HepG2 (cell line): ENCODE results near the gene SPOCD1. TPM values are rescaled to one million over a fixed set of nuclear protein-coding genes. Genes with fewer than 3 reads are reported as not detected.

Experiments
- ATAC-seq: fragments of 200-7000 bp; cut with Tn5 transposase; 3 replicates; pipeline ENCODE4 v1.9.1; 2020; ENCODE audit warnings: mild to moderate bottlenecking, moderate library complexity
- BruUV-seq: library from RNA; stranded (reverse); fragments of 400-500 nt; replicated peaks from 2 replicates; lab custom pipeline; 2021; lab: Mats Ljungman, UMichigan
- CTCF ChIA-PET: fragments of 300-600 bp; formaldehyde crosslinking; extraction: SDS; loops from one replicate; lab custom pipeline; 2021; ENCODE audit warnings: low total read pairs, inconsistent platforms, low intra/inter-chr PET ratio; lab: Yijun Ruan, JAX
- POLR2A ChIA-PET: fragments of 350-600 bp; sonication (Branson Sonifier 250); formaldehyde crosslinking; loops from one replicate; lab custom pipeline; 2020; ENCODE audit warnings: antibody characterized with exemption, inconsistent platforms; lab: Yijun Ruan, JAX
- DNase-seq: peaks from one replicate; pipeline ENCODE4 v3.0.0-alpha.2; 2015; ENCODE audit warnings: low spot score
- FAIRE-seq: peaks from 3 replicates; lab custom pipeline; 2011; peaks lifted over from hg19 to GRCh38; lab: Jason Lieb, UNC
- H2AFZ ChIP-seq: one replicate; pipeline ENCODE4 v1.6.1; 2011; ENCODE audit warnings: low read length, inconsistent platforms
- H3K27ac ChIP-seq: fragments of 300-600 bp; 3 replicates; pipeline ENCODE4 v1.8.0; 2011; ENCODE audit warnings: mixed run types, mild to moderate bottlenecking, mixed read lengths, low read length, inconsistent platforms; ENCODE audit not compliant: insufficient read depth; ENCODE audit errors: extremely low read length
- H3K27me3 ChIP-seq, 2 experiments: fragments of 200-600 bp in 1 of 2; 2 replicates in 1 of 2; 3 replicates in 1 of 2; pipeline versions ENCODE4 v1.6.0 to v1.8.0; 2011; ENCODE audit warnings: low read length in 2 of 2, mild to moderate bottlenecking in 2 of 2, moderate library complexity in 2 of 2, inconsistent platforms in 1 of 2; ENCODE audit not compliant: insufficient read depth in 2 of 2, control insufficient read depth in 1 of 2
- H3K36me3 ChIP-seq, 2 experiments: fragments of 200-600 bp in 1 of 2; replicated peaks in 1 of 2; 2 replicates in 1 of 2; 3 replicates in 1 of 2; pipeline versions ENCODE4 v1.5.1 to v1.8.0; 2011; ENCODE audit warnings: low read length in 2 of 2, inconsistent platforms in 1 of 2; ENCODE audit not compliant: insufficient read depth in 2 of 2, control insufficient read depth in 1 of 2
- H3K4me1 ChIP-seq: 2 replicates; pipeline ENCODE4 v1.5.1; 2012; ENCODE audit warnings: low read length, inconsistent platforms; ENCODE audit not compliant: insufficient read depth
- H3K4me2 ChIP-seq: 2 replicates; pipeline ENCODE4 v1.6.0; 2011; ENCODE audit warnings: low read depth, low read length, inconsistent platforms
- H3K4me3 ChIP-seq, 3 experiments: fragments of 200-600 bp in 1 of 3; sonication (generic), shearing (Covaris generic) in 1 of 3; replicated peaks in 1 of 3; 2 replicates each; pipeline ENCODE4 v1.5.1; 2011 to 2016; ENCODE audit warnings: low read length in 3 of 3, inconsistent platforms in 2 of 3, low read depth in 2 of 3, mild to moderate bottlenecking in 2 of 3, control low read depth in 1 of 3, mixed read lengths in 1 of 3; ENCODE audit not compliant: insufficient read depth in 1 of 3
- H3K79me2 ChIP-seq: one replicate; pipeline ENCODE4 v1.6.1; 2011; ENCODE audit warnings: low read length, inconsistent platforms; ENCODE audit not compliant: insufficient read depth
- H3K9ac ChIP-seq: 2 replicates; pipeline ENCODE4 v1.6.0; 2011; ENCODE audit warnings: mild to moderate bottlenecking, low read depth, low read length, inconsistent platforms; ENCODE audit not compliant: insufficient read depth
- H3K9me3 ChIP-seq: 2 replicates; pipeline ENCODE4 v1.5.1; 2012; ENCODE audit warnings: mild to moderate bottlenecking, low read length
- H4K20me1 ChIP-seq: 2 replicates; pipeline ENCODE4 v1.6.0; 2011; ENCODE audit warnings: inconsistent platforms, mild to moderate bottlenecking, low read length, moderate library complexity; ENCODE audit not compliant: insufficient read depth
- ATAD3A ChIP-seq: sonication (generic); formaldehyde crosslinking; IDR thresholded peaks from 2 replicates; pipeline ENCODE4 v1.4.0; 2020; ENCODE audit warnings: missing genetic modification reagents
- ATF6 ChIP-seq: sonication (generic); formaldehyde crosslinking; conservative IDR thresholded peaks from 2 replicates; pipeline ENCODE4 v1.4.0; 2020; ENCODE audit warnings: missing genetic modification reagents
- DPF2 ChIP-seq: sonication (generic); formaldehyde crosslinking; IDR thresholded peaks from 2 replicates; pipeline ENCODE4 v1.4.0; 2020; ENCODE audit warnings: mild to moderate bottlenecking, low read depth, missing genetic modification reagents, borderline replicate concordance
- FOXJ3 ChIP-seq: sonication (generic); formaldehyde crosslinking; IDR thresholded peaks from 2 replicates; pipeline ENCODE4 v1.4.0; 2020; ENCODE audit warnings: missing genetic modification reagents, mild to moderate bottlenecking, borderline replicate concordance
- FOXK1 ChIP-seq: sonication (generic); formaldehyde crosslinking; IDR thresholded peaks from 2 replicates; pipeline ENCODE4 v1.4.0; 2020; ENCODE audit warnings: low read depth, missing genetic modification reagents, borderline replicate concordance
- IRF9 ChIP-seq: sonication (generic); formaldehyde crosslinking; IDR thresholded peaks from 2 replicates; pipeline ENCODE4 v1.8.0; 2022; ENCODE audit warnings: missing genetic modification reagents, mild to moderate bottlenecking, borderline replicate concordance
- NFKB2 ChIP-seq: sonication (generic); formaldehyde crosslinking; IDR thresholded peaks from 2 replicates; pipeline ENCODE4 v1.4.0; 2020; ENCODE audit warnings: missing genetic modification reagents, borderline replicate concordance
- TRIM24 ChIP-seq: sonication (generic); formaldehyde crosslinking; IDR thresholded peaks from 2 replicates; pipeline ENCODE4 v1.8.0; 2022; ENCODE audit warnings: mild to moderate bottlenecking, missing genetic modification reagents
- ZKSCAN8 ChIP-seq: IDR thresholded peaks from 2 replicates; pipeline ENCODE4 v1.6.1; 2016; ENCODE audit warnings: borderline replicate concordance, missing genetic modification reagents, missing compliant biosample characterization
- ZNF232 ChIP-seq: sonication (generic); formaldehyde crosslinking; IDR thresholded peaks from 2 replicates; pipeline ENCODE4 v1.4.0; 2020; ENCODE audit warnings: missing genetic modification reagents, borderline replicate concordance
- ZNF296 ChIP-seq: sonication (generic); formaldehyde crosslinking; conservative IDR thresholded peaks from 2 replicates; pipeline ENCODE4 v1.5.0; 2020; ENCODE audit warnings: mild to moderate bottlenecking, missing genetic modification reagents
- ZNF484 ChIP-seq: sonication (generic); formaldehyde crosslinking; IDR thresholded peaks from 2 replicates; pipeline ENCODE4 v1.5.1; 2020; ENCODE audit warnings: mild to moderate bottlenecking, low read depth, missing genetic modification reagents, borderline replicate concordance
- ZNF572 ChIP-seq: sonication (generic); formaldehyde crosslinking; IDR thresholded peaks from 2 replicates; pipeline ENCODE4 v1.5.1; 2020; ENCODE audit warnings: mild to moderate bottlenecking, missing genetic modification reagents
- ZNF879 ChIP-seq: sonication (generic); formaldehyde crosslinking; IDR thresholded peaks from 2 replicates; pipeline ENCODE4 v1.8.1; 2023; ENCODE audit warnings: missing genetic modification reagents
- ZZZ3 ChIP-seq: sonication (generic); formaldehyde crosslinking; IDR thresholded peaks from 2 replicates; pipeline ENCODE4 v1.4.0; 2020; ENCODE audit warnings: missing genetic modification reagents, mild to moderate bottlenecking, borderline replicate concordance
- WGBS: methylation state at CpG from one replicate; pipeline ENCODE4 v1.1.6; 2017; ENCODE audit warnings: low lambda C conversion rate; 5-methylcytosine and 5-hydroxymethylcytosine counted together
- in situ Hi-C: cut with HindIII; loops from 2 replicates; pipeline ENCODE4 v1.10.0; 2017; ENCODE audit warnings: low pct_unique_long_range_greater_than_20kb; ENCODE audit not compliant: extremely low pct_ligation_motif_present
- intact Hi-C: fragments of 100-400 bp; cut with micrococcal nuclease; formaldehyde crosslinking; loops from one replicate; pipeline ENCODE4 v1.10.0; 2022; ENCODE audit not compliant: unreplicated experiment
- polyA plus RNA-seq, 8 experiments: library from polyadenylated mRNA; depleted of rRNA in 3 of 8; stranded (reverse) in 7 of 8; unstranded in 1 of 8; fragments of >200 nt; fragmentation: Illumina TruSeq in 4 of 8; extraction: Trizol in 4 of 8; gene quantifications; 2 replicates each; pipeline versions ENCODE4 v1.2.1 to v1.2.3, GENCODE V29; 2011 to 2016; ENCODE audit warnings: low read depth in 4 of 8, missing spikeins in 1 of 8, mixed read lengths in 1 of 8; ENCODE audit not compliant: insufficient read depth in 1 of 8
- total RNA-seq, 5 experiments: library from RNA; depleted of rRNA; stranded (reverse); fragments of >200 nt; fragmentation: Illumina TruSeq; extraction: Trizol; gene quantifications; 2 replicates each; pipeline ENCODE4 v1.2.3, GENCODE V29; 2016; ENCODE audit warnings: low read depth in 1 of 5

SPOCD1 gene
- total and polyA plus RNA-seq, 2 of the 13 experiments (the other 11 are each of a cell fraction or from before 2014, with no cell fraction given), result 0.24 to 0.29 TPM

GRCh38 chr1:31776032-31776431 is 39.8 kb downstream of the SPOCD1 start:
- TF ChIP-seq ZZZ3 (CRISPR knock-in tag) (no peak), FOXJ3 (CRISPR knock-in tag) (no peak), FOXK1 (CRISPR knock-in tag) (no peak), NFKB2 (no peak), ZNF484 (CRISPR knock-in tag) (no peak), ZNF232 (CRISPR knock-in tag) (no peak), ZKSCAN8 (CRISPR knock-in tag) (no peak), IRF9 (CRISPR knock-in tag) (no peak), TRIM24 (CRISPR knock-in tag) (no peak), DPF2 (CRISPR knock-in tag) (no peak), ZNF296 (CRISPR knock-in tag) (no peak), ATF6 (no peak), ZNF572 (no peak), ATAD3A (CRISPR knock-in tag) (no peak), ZNF879 (CRISPR knock-in tag) (no peak)
- ChIA-PET CTCF (no interaction called here), POLR2A (no interaction called here)
- no peaks in the 10 kb centered on the region for H3K9me3 ChIP-seq
- intact Hi-C loops (no loop called here), in situ Hi-C loops (no loop called here)
- H3K27me3 ChIP-seq, result peaks cover 7 to 51% of the 10 kb centered on the region in 2 experiments; a peak in 4 of 5 replicates
- no peak overlapping the region for H3K4me2 ChIP-seq
- H3K79me2 ChIP-seq, result no peaks in the 10 kb centered on the region
- WGBS, result 0% methylated on average over 5 of the region's 5 CpGs
- no peak overlapping the region for H3K9ac ChIP-seq
- no peak overlapping the region for H3K4me3 ChIP-seq
- no peaks in the 10 kb centered on the region for H3K36me3 ChIP-seq
- H3K4me1 ChIP-seq, result no peaks in the 10 kb centered on the region
- no peaks in the 10 kb centered on the region for H4K20me1 ChIP-seq
- FAIRE-seq, result no peak
- no peak overlapping the region for H3K27ac ChIP-seq
- no peak for DNase-seq
- no peak overlapping the region for H2AFZ ChIP-seq
- no TSS peak for BruUV-seq
- no peak for ATAC-seq
